ENCODE data around the gene PLGRKT. TPM values are rescaled to one million over a fixed set of nuclear protein-coding genes. Genes with fewer than 3 reads are reported as not detected.
"Not testable (repeated sequence)": the region's sequence is repeated elsewhere in the genome, so short reads cannot be mapped to it uniquely, and the experiment has no call there.

PLGRKT gene
- total and polyA plus RNA-seq, 4 donors, result 4.1 to 11.3 (median 7.2) TPM

DNA sequence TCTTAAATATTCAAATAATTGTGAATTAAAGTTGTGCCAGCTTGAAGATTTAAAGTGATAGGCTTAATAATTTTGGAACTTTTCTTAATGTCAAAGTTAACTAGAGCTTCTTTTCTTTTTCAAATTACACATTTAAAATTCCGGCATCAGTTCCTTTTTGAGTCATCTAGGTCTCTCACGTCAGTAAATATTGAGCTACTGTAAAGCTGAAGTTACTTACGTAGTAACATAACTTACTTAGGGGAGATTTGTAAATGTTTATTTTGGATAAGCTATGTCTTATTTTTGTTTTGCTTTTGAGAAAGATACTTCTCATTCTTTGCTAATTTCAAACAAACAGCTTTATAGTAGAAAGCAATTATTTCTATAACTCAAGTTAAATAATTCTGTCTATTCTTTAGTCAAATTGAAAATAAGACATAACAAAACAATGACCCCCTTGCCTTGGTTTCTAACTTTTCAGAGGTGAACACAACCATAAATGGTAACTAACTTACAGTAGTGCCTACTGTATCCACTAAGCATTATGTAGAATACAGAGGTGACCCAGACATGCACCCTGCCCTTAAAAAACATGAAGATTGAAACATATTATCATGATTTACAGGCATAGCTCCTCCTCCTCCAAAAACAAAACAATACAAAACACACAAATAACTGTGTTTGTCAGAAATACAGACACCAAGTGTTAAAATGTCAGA lies 42.4 kb upstream of the PLGRKT start:
- Histone ChIP-seq H3K27ac (ENCODE audit: low read depth in 1 of 2, low read length in 2 of 2) (no peak overlapping the region), H3K9ac (ENCODE audit: low read depth in 1 of 2, low read length in 2 of 2) (no peak overlapping the region), H3K4me3 (ENCODE audit: low read depth in 1 of 3, low read length in 3 of 3) (no peak overlapping the region), H3K36me3 (ENCODE audit: control insufficient read depth in 4 of 4, insufficient read depth in 3 of 4, low read depth in 1 of 4, low read length in 3 of 4) (no peaks in the 10 kb centered on the region), H3K4me1 (ENCODE audit: control insufficient read depth in 4 of 4, insufficient read depth in 4 of 4, low read length in 3 of 4) (no peaks in the 10 kb centered on the region), H3K9me3 (ENCODE audit: control insufficient read depth in 4 of 4, low read length in 3 of 4) (no peaks in the 10 kb centered on the region), H3K27me3 (ENCODE audit: control insufficient read depth in 4 of 4, insufficient read depth in 4 of 4, low read length in 3 of 4) (no peaks in the 10 kb centered on the region)
- no peak for DNase-seq (ENCODE audit: low spot score)
- WGBS, result 74% methylated on average over 3 of the region's 3 CpGs
- TF ChIP-seq, protein P1, sequence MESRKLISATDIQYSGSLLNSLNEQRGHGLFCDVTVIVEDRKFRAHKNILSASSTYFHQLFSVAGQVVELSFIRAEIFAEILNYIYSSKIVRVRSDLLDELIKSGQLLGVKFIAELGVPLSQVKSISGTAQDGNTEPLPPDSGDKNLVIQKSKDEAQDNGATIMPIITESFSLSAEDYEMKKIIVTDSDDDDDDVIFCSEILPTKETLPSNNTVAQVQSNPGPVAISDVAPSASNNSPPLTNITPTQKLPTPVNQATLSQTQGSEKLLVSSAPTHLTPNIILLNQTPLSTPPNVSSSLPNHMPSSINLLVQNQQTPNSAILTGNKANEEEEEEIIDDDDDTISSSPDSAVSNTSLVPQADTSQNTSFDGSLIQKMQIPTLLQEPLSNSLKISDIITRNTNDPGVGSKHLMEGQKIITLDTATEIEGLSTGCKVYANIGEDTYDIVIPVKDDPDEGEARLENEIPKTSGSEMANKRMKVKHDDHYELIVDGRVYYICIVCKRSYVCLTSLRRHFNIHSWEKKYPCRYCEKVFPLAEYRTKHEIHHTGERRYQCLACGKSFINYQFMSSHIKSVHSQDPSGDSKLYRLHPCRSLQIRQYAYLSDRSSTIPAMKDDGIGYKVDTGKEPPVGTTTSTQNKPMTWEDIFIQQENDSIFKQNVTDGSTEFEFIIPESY (IDR thresholded peaks at IDR 0.05), result no peak
- TF ChIP-seq, protein P2, sequence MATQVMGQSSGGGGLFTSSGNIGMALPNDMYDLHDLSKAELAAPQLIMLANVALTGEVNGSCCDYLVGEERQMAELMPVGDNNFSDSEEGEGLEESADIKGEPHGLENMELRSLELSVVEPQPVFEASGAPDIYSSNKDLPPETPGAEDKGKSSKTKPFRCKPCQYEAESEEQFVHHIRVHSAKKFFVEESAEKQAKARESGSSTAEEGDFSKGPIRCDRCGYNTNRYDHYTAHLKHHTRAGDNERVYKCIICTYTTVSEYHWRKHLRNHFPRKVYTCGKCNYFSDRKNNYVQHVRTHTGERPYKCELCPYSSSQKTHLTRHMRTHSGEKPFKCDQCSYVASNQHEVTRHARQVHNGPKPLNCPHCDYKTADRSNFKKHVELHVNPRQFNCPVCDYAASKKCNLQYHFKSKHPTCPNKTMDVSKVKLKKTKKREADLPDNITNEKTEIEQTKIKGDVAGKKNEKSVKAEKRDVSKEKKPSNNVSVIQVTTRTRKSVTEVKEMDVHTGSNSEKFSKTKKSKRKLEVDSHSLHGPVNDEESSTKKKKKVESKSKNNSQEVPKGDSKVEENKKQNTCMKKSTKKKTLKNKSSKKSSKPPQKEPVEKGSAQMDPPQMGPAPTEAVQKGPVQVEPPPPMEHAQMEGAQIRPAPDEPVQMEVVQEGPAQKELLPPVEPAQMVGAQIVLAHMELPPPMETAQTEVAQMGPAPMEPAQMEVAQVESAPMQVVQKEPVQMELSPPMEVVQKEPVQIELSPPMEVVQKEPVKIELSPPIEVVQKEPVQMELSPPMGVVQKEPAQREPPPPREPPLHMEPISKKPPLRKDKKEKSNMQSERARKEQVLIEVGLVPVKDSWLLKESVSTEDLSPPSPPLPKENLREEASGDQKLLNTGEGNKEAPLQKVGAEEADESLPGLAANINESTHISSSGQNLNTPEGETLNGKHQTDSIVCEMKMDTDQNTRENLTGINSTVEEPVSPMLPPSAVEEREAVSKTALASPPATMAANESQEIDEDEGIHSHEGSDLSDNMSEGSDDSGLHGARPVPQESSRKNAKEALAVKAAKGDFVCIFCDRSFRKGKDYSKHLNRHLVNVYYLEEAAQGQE (IDR thresholded peaks at IDR 0.05), result no peak
- TF ChIP-seq, protein P3, sequence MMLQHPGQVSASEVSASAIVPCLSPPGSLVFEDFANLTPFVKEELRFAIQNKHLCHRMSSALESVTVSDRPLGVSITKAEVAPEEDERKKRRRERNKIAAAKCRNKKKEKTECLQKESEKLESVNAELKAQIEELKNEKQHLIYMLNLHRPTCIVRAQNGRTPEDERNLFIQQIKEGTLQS (IDR thresholded peaks at IDR 0.05), result no peak
- TF ChIP-seq FOXA2 (IDR thresholded peaks at IDR 0.05), result no peak

DNA sequence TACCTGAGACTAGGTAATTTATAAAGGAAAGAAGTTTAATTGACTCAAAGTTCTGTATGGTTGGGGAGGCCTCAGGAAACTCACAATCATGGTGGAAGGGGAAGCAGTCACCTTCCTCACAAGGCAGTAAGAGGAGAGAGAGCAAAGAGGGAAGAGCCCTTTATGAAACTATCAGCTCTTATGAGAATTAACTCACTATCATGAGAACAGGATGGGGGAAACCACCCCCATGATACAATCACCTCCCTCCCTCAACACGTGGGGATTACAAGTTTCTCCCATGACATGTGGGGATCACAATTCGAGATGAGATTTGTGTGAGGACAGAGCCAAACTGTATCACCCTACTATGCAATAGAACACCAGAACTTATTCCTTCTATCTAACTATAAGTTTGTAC lies 40.5 kb upstream of the PLGRKT start:
- no peak for DNase-seq (ENCODE audit: low spot score)
- H3K9ac ChIP-seq (ENCODE audit: low read depth in 1 of 2, low read length in 2 of 2), result no peak overlapping the region
- WGBS, result 58% methylated on average over 2 of the region's 2 CpGs

DNA sequence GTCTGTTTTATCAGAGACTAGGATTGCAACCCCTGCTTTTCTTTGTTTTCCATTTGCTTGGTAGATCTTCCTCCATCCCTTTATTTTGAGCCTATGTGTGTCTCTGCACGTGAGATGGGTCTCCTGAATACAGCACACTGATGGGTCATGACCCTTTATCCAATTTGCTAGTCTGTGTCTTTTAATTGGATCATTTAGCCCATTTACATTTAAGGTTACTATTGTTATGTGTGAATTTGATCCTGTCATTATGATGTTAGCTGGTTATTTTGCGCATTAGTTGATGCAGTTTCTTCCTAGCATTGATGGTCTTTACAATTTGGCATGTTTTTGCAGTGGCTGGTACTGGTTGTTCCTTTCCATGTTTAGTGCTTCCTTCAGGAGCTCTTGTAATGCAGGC lies 37.9 kb upstream of the PLGRKT start:
- H3K9me3 ChIP-seq (ENCODE audit: control insufficient read depth in 4 of 4, low read length in 3 of 4), result not testable (repeated sequence)

More for the DNA sequence above, 40.5 kb upstream of the PLGRKT start:
- TF ChIP-seq FOXA2 (IDR thresholded peaks at IDR 0.05), result no peak
- no peak for TF ChIP-seq SP1 (IDR thresholded peaks at IDR 0.05)
- TF ChIP-seq NR2F2 (IDR thresholded peaks at IDR 0.05), result no peak
- TF ChIP-seq, protein P2 (IDR thresholded peaks at IDR 0.05), result no peak
- TF ChIP-seq, protein P4, sequence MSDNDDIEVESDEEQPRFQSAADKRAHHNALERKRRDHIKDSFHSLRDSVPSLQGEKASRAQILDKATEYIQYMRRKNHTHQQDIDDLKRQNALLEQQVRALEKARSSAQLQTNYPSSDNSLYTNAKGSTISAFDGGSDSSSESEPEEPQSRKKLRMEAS (IDR thresholded peaks at IDR 0.05), result no peak
- no peak for TF ChIP-seq TAF1 (conservative IDR thresholded peaks at IDR 0.05)
- no peak for TF ChIP-seq JUND (IDR thresholded peaks at IDR 0.05)
- TF ChIP-seq RAD21 (IDR thresholded peaks at IDR 0.05), result no peak
- TF ChIP-seq EGR1 (IDR thresholded peaks at IDR 0.05; ENCODE audit: low read depth in 2 of 2), result no peak
- TF ChIP-seq, protein P3 (IDR thresholded peaks at IDR 0.05), result no peak
- no peak for TF ChIP-seq GABPA (IDR thresholded peaks at IDR 0.05 in 1 of 2, conservative IDR thresholded peaks at IDR 0.05 in 1 of 2)
- TF ChIP-seq YY1 (IDR thresholded peaks at IDR 0.05), result no peak
- TF ChIP-seq HNF4A (conservative IDR thresholded peaks at IDR 0.05), result no peak
- TF ChIP-seq, protein P5, sequence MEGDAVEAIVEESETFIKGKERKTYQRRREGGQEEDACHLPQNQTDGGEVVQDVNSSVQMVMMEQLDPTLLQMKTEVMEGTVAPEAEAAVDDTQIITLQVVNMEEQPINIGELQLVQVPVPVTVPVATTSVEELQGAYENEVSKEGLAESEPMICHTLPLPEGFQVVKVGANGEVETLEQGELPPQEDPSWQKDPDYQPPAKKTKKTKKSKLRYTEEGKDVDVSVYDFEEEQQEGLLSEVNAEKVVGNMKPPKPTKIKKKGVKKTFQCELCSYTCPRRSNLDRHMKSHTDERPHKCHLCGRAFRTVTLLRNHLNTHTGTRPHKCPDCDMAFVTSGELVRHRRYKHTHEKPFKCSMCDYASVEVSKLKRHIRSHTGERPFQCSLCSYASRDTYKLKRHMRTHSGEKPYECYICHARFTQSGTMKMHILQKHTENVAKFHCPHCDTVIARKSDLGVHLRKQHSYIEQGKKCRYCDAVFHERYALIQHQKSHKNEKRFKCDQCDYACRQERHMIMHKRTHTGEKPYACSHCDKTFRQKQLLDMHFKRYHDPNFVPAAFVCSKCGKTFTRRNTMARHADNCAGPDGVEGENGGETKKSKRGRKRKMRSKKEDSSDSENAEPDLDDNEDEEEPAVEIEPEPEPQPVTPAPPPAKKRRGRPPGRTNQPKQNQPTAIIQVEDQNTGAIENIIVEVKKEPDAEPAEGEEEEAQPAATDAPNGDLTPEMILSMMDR (IDR thresholded peaks at IDR 0.05; ENCODE audit: low read depth, low read length, missing input control), result no peak
- no peak for TF ChIP-seq FOXA1 (IDR thresholded peaks at IDR 0.05)
- Histone ChIP-seq H3K27ac (ENCODE audit: low read depth in 1 of 2, low read length in 2 of 2) (no peak overlapping the region), H3K27me3 (ENCODE audit: control insufficient read depth in 4 of 4, insufficient read depth in 4 of 4, low read length in 3 of 4) (no peaks in the 10 kb centered on the region), H3K9me3 (ENCODE audit: control insufficient read depth in 4 of 4, low read length in 3 of 4) (no peaks in the 10 kb centered on the region), H3K4me1 (ENCODE audit: control insufficient read depth in 4 of 4, insufficient read depth in 4 of 4, low read length in 3 of 4) (no peaks in the 10 kb centered on the region), H3K36me3 (ENCODE audit: control insufficient read depth in 4 of 4, insufficient read depth in 3 of 4, low read depth in 1 of 4, low read length in 3 of 4) (no peaks in the 10 kb centered on the region), H3K4me3 (ENCODE audit: low read depth in 1 of 3, low read length in 3 of 3) (no peak overlapping the region)

More for the DNA sequence above, 37.9 kb upstream of the PLGRKT start:
- H3K4me3 ChIP-seq (ENCODE audit: low read depth in 1 of 3, low read length in 3 of 3); H3K9ac ChIP-seq (ENCODE audit: low read depth in 1 of 2, low read length in 2 of 2); H3K27me3 ChIP-seq (ENCODE audit: control insufficient read depth in 4 of 4, insufficient read depth in 4 of 4, low read length in 3 of 4); H3K4me1 ChIP-seq (ENCODE audit: control insufficient read depth in 4 of 4, insufficient read depth in 4 of 4, low read length in 3 of 4); DNase-seq (ENCODE audit: low spot score); H3K27ac ChIP-seq (ENCODE audit: low read depth in 1 of 2, low read length in 2 of 2); H3K36me3 ChIP-seq (ENCODE audit: control insufficient read depth in 4 of 4, insufficient read depth in 3 of 4, low read depth in 1 of 4, low read length in 3 of 4): not testable (repeated sequence)
- 84% methylated on average over 2 of the region's 2 CpGs for WGBS
